ENCODE data around the gene SLC24A4. TPM values are rescaled to one million over a fixed set of nuclear protein-coding genes. Genes with fewer than 3 reads are reported as not detected.

Gene SLC24A4
- total RNA-seq, 1 experiment from 2014 or later = not detected

DNA sequence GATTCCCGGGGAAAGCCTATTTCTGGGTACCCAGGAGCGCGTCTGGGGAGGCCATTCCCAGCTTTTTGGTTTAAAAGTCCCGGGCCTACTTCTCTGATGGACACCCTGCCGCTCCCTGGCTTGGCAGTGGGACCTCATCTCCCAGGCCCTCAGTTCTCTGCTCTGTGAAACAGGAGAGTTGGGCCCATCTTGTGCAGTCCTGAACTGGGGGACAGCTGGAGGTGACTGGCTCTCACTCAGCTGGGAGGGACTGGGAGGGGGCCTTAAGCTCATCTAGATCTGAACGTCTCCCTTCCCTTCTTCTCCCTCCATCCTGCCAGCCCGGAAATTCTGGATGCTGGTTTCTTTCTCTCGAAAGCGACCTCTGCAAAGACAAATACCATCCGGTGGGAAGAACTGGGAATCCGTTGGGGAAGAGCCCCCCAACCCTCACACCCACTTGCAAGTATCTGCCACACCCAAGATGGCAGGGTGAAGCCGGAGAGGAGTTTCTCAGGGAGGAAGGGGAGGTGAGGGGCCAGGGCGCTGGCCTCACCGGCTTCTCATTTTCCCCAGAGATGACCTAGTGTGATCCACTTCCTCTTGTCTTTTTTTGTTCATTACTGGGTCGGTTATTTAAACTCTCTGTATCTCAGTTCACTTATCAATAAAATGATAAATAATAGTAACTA is 192.0 kb downstream of the SLC24A4 start (continued):
- TF ChIP-seq ZBTB33 (IDR thresholded peaks at IDR 0.05; ENCODE audit: extremely low read depth, insufficient replicate concordance, low read length) = no peak
- TF ChIP-seq CBX3 (IDR thresholded peaks at IDR 0.05; ENCODE audit: low read depth) = no peak
- no peak for TF ChIP-seq CEBPB (IDR thresholded peaks at IDR 0.05; ENCODE audit: low read depth)

GRCh38 chr14:92515546-92516343 is 192.8 kb downstream of the SLC24A4 start:
- ATAC-seq (no peak), DNase-seq (ENCODE audit: low read depth, low spot score) (no peak)
- TF ChIP-seq TCF7L2 (IDR thresholded peaks at IDR 0.05; ENCODE audit: borderline replicate concordance, extremely low read depth, insufficient read depth, insufficient read length) (no peak), EZH2phosphoT487 (IDR thresholded peaks at IDR 0.05; ENCODE audit: borderline replicate concordance) (no peak), CTCF (IDR thresholded peaks at IDR 0.05 in 2 of 3, conservative IDR thresholded peaks at IDR 0.05 in 1 of 3; ENCODE audit: borderline replicate concordance in 1 of 3, insufficient read depth in 1 of 3, low read depth in 2 of 3, low read length in 2 of 3) (no peak), FOSL1 (IDR thresholded peaks at IDR 0.05; ENCODE audit: low read depth) (no peak), ZNF274 (IDR thresholded peaks at IDR 0.05; ENCODE audit: low read depth, low read length) (no peak), ATF3 (IDR thresholded peaks at IDR 0.05) (no peak), YY1 (IDR thresholded peaks at IDR 0.05; ENCODE audit: extremely low read depth, insufficient replicate concordance, low read depth, low read length) (no peak), ELF1 (IDR thresholded peaks at IDR 0.05; ENCODE audit: borderline replicate concordance, low read depth) (no peak), SP1 (IDR thresholded peaks at IDR 0.05; ENCODE audit: low read depth) (no peak), POLR2AphosphoS5 (IDR thresholded peaks at IDR 0.05; ENCODE audit: low read depth, low read length) (no peak), CBX3 (IDR thresholded peaks at IDR 0.05; ENCODE audit: low read depth) (no peak), MAX (IDR thresholded peaks at IDR 0.05) (no peak), SRF (IDR thresholded peaks at IDR 0.05; ENCODE audit: low read depth) (no peak), ZFX (IDR thresholded peaks at IDR 0.05) (no peak), POLR2A (IDR thresholded peaks at IDR 0.05; ENCODE audit: borderline replicate concordance, extremely low read depth, insufficient read depth, insufficient read length) (no peak), RAD21 (IDR thresholded peaks at IDR 0.05; ENCODE audit: low read depth) (no peak), EZH2 (IDR thresholded peaks at IDR 0.05) (no peak), CEBPB (IDR thresholded peaks at IDR 0.05; ENCODE audit: low read depth) (no peak)
- CTCF ChIA-PET = no interaction called here
- H4K20me1 ChIP-seq (ENCODE audit: insufficient read depth) = no peaks in the 10 kb centered on the region
- no peaks in the 10 kb centered on the region for H3K9me3 ChIP-seq (ENCODE audit: control insufficient read depth in 1 of 2, insufficient read depth in 1 of 2, low read depth in 1 of 2, low read length in 2 of 2)
- POLR2A ChIA-PET = no interaction called here
- no peaks in the 10 kb centered on the region for H3K36me3 ChIP-seq (ENCODE audit: control insufficient read depth in 1 of 2, insufficient read depth in 2 of 2, low read length in 2 of 2)
- no peak overlapping the region for H3K27ac ChIP-seq (ENCODE audit: low read depth, low read length)
- intact Hi-C loops (cut with micrococcal nuclease) = no loop called here
- peaks cover 22% of the 10 kb centered on the region; the same call in 1 of the 2 replicates for H3K79me2 ChIP-seq (ENCODE audit: insufficient read depth, low read length)
- no peak overlapping the region for H3K4me3 ChIP-seq (replicated peaks in 1 of 2; ENCODE audit: low read depth in 1 of 2, low read length in 2 of 2)
- H3K4me1 ChIP-seq (ENCODE audit: control insufficient read depth in 1 of 2, insufficient read depth in 2 of 2, low read length in 2 of 2) = peaks cover 26 to 39% of the 10 kb centered on the region in 2 experiments
- H3K9me2 ChIP-seq (ENCODE audit: insufficient read depth) = no peaks in the 10 kb centered on the region
- RAD21 ChIA-PET (ENCODE audit: low non-redundant PET in 1 of 2, low total read pairs in 2 of 2, uncharacterized antibody in 2 of 2, unreplicated experiment in 2 of 2) = no interaction called here
- no TSS peak for BruUV-seq (replicated peaks)
- H3K27me3 ChIP-seq (ENCODE audit: insufficient read depth, low read length) = no peaks in the 10 kb centered on the region
- peak overlapping the region; percentile 95; the same call in 1 of the 2 replicates for H3K4me2 ChIP-seq (ENCODE audit: low read length)
- no peak overlapping the region for H2AFZ ChIP-seq (ENCODE audit: low read depth, low read length, poor library complexity, severe bottlenecking)
- H3K9ac ChIP-seq (ENCODE audit: low read length) = no peak overlapping the region
